GM18909 (cell line): ENCODE measurements around the gene ABAT.
"Not testable (repeated sequence)": the region's sequence is repeated elsewhere in the genome, so short reads cannot be mapped to it uniquely, and the experiment has no call there.

Experiments used
- ATAC-seq: cut with Tn5 transposase; IDR thresholded peaks from one replicate; pipeline ENCODE4 v1.9.1; 2021; ENCODE audit warnings: mild to moderate bottlenecking; ENCODE audit not compliant: unreplicated experiment, poor library complexity

Gene ABAT

GRCh38 chr16:8739151-8739550 lies 64.7 kb downstream of the ABAT start:
- no peak for ATAC-seq

GRCh38 chr16:8739989-8740704 lies 65.7 kb downstream of the ABAT start:
- no peak for ATAC-seq

- no peak for ATAC-seq
These were observed 66.4 kb downstream of the ABAT start for GRCh38 chr16:8740775-8741355.

- ATAC-seq = no peak
These were observed 67.2 kb downstream of the ABAT start for GRCh38 chr16:8741636-8742035.

GRCh38 chr16:8742068-8742467 lies 67.7 kb downstream of the ABAT start:
- ATAC-seq = no peak

GRCh38 chr16:8748944-8749343 lies 74.5 kb downstream of the ABAT start:
- ATAC-seq = not testable (repeated sequence)

- no peak for ATAC-seq
These were observed 77.3 kb downstream of the ABAT start for GRCh38 chr16:8751481-8752311.

- ATAC-seq = no peak
These were observed 78.3 kb downstream of the ABAT start for GRCh38 chr16:8752706-8753105.

GRCh38 chr16:8753416-8754054 lies 79.1 kb downstream of the ABAT start:
- no peak for ATAC-seq

- ATAC-seq = no peak
These were observed 82.3 kb downstream of the ABAT start for GRCh38 chr16:8756755-8757154.

GRCh38 chr16:8758022-8758421 lies 83.6 kb downstream of the ABAT start:
- no peak for ATAC-seq

- ATAC-seq = no peak
These were observed 85.6 kb downstream of the ABAT start for GRCh38 chr16:8760021-8760420.

GRCh38 chr16:8761078-8761477 lies 86.7 kb downstream of the ABAT start:
- ATAC-seq = no peak

GRCh38 chr16:8762254-8762653 lies 87.8 kb downstream of the ABAT start:
- ATAC-seq = no peak

GRCh38 chr16:8763083-8763482 lies 88.7 kb downstream of the ABAT start:
- ATAC-seq = no peak

GRCh38 chr16:8763899-8764298 lies 89.5 kb downstream of the ABAT start:
- ATAC-seq = no peak

GRCh38 chr16:8764525-8765250 lies 90.3 kb downstream of the ABAT start:
- ATAC-seq = no peak

GRCh38 chr16:8767176-8767575 lies 92.8 kb downstream of the ABAT start:
- ATAC-seq = no peak

- ATAC-seq = no peak
These were observed 93.9 kb downstream of the ABAT start for GRCh38 chr16:8768283-8768682.

GRCh38 chr16:8768692-8769091 lies 94.3 kb downstream of the ABAT start:
- ATAC-seq = no peak
